ENCODE measurements around the gene PTPRJ.

The PTPRJ gene

GRCh38 chr11:48094643-48095339 is 114.4 kb downstream of the PTPRJ start:
- DNase-seq (ENCODE audit: low spot score): no peak

GRCh38 chr11:48095779-48096470 is 115.6 kb downstream of the PTPRJ start:
- DNase-seq (ENCODE audit: low spot score): peak; percentile 49

- DNase-seq (ENCODE audit: low spot score): no peak
Measured at GRCh38 chr11:48096588-48097525, 116.5 kb downstream of the PTPRJ start.

GRCh38 chr11:48098024-48098423 is 117.7 kb downstream of the PTPRJ start:
- DNase-seq (ENCODE audit: low spot score): no peak

GRCh38 chr11:48099916-48100446 is 119.6 kb downstream of the PTPRJ start:
- no peak for DNase-seq (ENCODE audit: low spot score)

GRCh38 chr11:48101044-48101733 is 120.8 kb downstream of the PTPRJ start:
- no peak for DNase-seq (ENCODE audit: low spot score)

- DNase-seq (ENCODE audit: low spot score): no peak
Measured at GRCh38 chr11:48101958-48102357, 121.6 kb downstream of the PTPRJ start.

GRCh38 chr11:48103621-48104567 is 123.5 kb downstream of the PTPRJ start:
- peak; percentile 40 for DNase-seq (ENCODE audit: low spot score)

- no peak for DNase-seq (ENCODE audit: low spot score)
Measured at GRCh38 chr11:48104568-48104924, 124.2 kb downstream of the PTPRJ start.

- DNase-seq (ENCODE audit: low spot score): no peak
Measured at GRCh38 chr11:48105096-48105990, 125.0 kb downstream of the PTPRJ start.

GRCh38 chr11:48106166-48106565 is 125.8 kb downstream of the PTPRJ start:
- DNase-seq (ENCODE audit: low spot score): no peak

- DNase-seq (ENCODE audit: low spot score): peak; percentile 62
Measured at GRCh38 chr11:48107188-48107704, 126.9 kb downstream of the PTPRJ start.

- DNase-seq (ENCODE audit: low spot score): no peak
Measured at GRCh38 chr11:48108231-48109045, 128.1 kb downstream of the PTPRJ start.

GRCh38 chr11:48109046-48109666 is 128.8 kb downstream of the PTPRJ start:
- peak; percentile 64 for DNase-seq (ENCODE audit: low spot score)

- no peak for DNase-seq (ENCODE audit: low spot score)
Measured at GRCh38 chr11:48110509-48110766, 130.1 kb downstream of the PTPRJ start.

- no peak for DNase-seq (ENCODE audit: low spot score)
Measured at GRCh38 chr11:48111891-48112290, 131.5 kb downstream of the PTPRJ start.

- DNase-seq (ENCODE audit: low spot score): no peak
Measured at GRCh38 chr11:48114740-48115139, 134.4 kb downstream of the PTPRJ start.
